T-cell (primary cell): ENCODE measurements around the gene NPAS3. TPM values are rescaled to one million over a fixed set of nuclear protein-coding genes. Genes with fewer than 3 reads are reported as not detected.

Experiments
- ATAC-seq, 4 experiments: fragments of 200-7000 bp in 3 of 4; fragments of 150-1000 bp in 1 of 4; cut with Tn5 transposase; replicated peaks in 1 of 4; 1 replicate in 3 of 4; 2 replicates in 1 of 4; pipeline ENCODE4 v1.10.0; 2021; ENCODE audit warnings: moderate library complexity in 3 of 4, mild to moderate bottlenecking in 2 of 4, moderate number of reproducible peaks in 1 of 4
- CTCF ChIA-PET, 2 donors: fragments of 300-600 bp; sonication (Branson Sonifier 250); formaldehyde crosslinking; loops; one replicate each; lab custom pipeline; 2022; ENCODE audit warnings: antibody characterized with exemption in 2 of 2; lab: Charles Lee
- POLR2A ChIA-PET, 2 donors: fragments of 300-600 bp; sonication (Branson Sonifier 250); formaldehyde crosslinking; loops; one replicate each; lab custom pipeline; 2022; ENCODE audit warnings: antibody characterized with exemption in 2 of 2; lab: Charles Lee
- DNase-seq, 35 experiments: peaks; one replicate each; pipeline versions ENCODE4 v3.0.0 to v3.0.0-alpha.2; 2013 to 2023
- H3K27ac ChIP-seq: one replicate; pipeline ENCODE4 v1.5.1; 2013; ENCODE audit warnings: low read length
- H3K27me3 ChIP-seq, 2 experiments: replicated peaks in 1 of 2; 1 replicate in 1 of 2; 2 replicates in 1 of 2; pipeline versions ENCODE4 v1.6.1 to v1.7.0; 2013; ENCODE audit warnings: low read length in 1 of 2, mixed read lengths in 1 of 2; ENCODE audit not compliant: control insufficient read depth in 2 of 2, insufficient read depth in 2 of 2; ENCODE audit errors: extremely low read depth in 1 of 2
- H3K36me3 ChIP-seq, 2 donors: 1 replicate in 1 of 2; 2 replicates in 1 of 2; pipeline versions ENCODE4 v1.6.1 to v1.7.0; 2013; ENCODE audit warnings: low read length in 1 of 2; ENCODE audit not compliant: control insufficient read depth in 2 of 2, insufficient read depth in 1 of 2; ENCODE audit errors: extremely low read depth in 1 of 2
- H3K4me1 ChIP-seq, 2 experiments: 1 replicate in 1 of 2; 2 replicates in 1 of 2; pipeline versions ENCODE4 v1.6.1 to v1.7.0; 2013; ENCODE audit warnings: low read length in 2 of 2, mixed read lengths in 1 of 2; ENCODE audit not compliant: insufficient read depth in 2 of 2, control insufficient read depth in 1 of 2; ENCODE audit errors: extremely low read depth in 1 of 2
- H3K4me3 ChIP-seq, 2 donors: 1 replicate in 1 of 2; 2 replicates in 1 of 2; pipeline versions ENCODE4 v1.5.1 to v1.7.0; 2013; ENCODE audit warnings: mild to moderate bottlenecking in 2 of 2, low read length in 1 of 2, moderate library complexity in 1 of 2; ENCODE audit not compliant: control insufficient read depth in 1 of 2; ENCODE audit errors: extremely low read depth in 1 of 2
- H3K9me3 ChIP-seq: 2 replicates; pipeline ENCODE4 v1.7.0; 2013
- H3K27ac Mint-ChIP-seq, 2 donors: one replicate each; pipeline ENCODE4 v1.8.0; 2020 to 2021; ENCODE audit warnings: mild to moderate bottlenecking in 2 of 2, mixed read lengths in 2 of 2
- H3K27me3 Mint-ChIP-seq, 2 donors: one replicate each; pipeline ENCODE4 v1.8.0; 2021 to 2022; ENCODE audit warnings: mixed read lengths in 2 of 2
- H3K36me3 Mint-ChIP-seq: one replicate; pipeline ENCODE4 v1.8.0; 2021; ENCODE audit warnings: mixed read lengths
- H3K4me1 Mint-ChIP-seq, 3 donors: one replicate each; pipeline ENCODE4 v1.8.0; 2020 to 2022; ENCODE audit warnings: mixed read lengths in 3 of 3, mild to moderate bottlenecking in 1 of 3
- H3K4me3 Mint-ChIP-seq, 3 donors: one replicate each; pipeline ENCODE4 v1.8.0; 2020 to 2022; ENCODE audit warnings: mild to moderate bottlenecking in 3 of 3, mixed read lengths in 3 of 3, moderate library complexity in 3 of 3
- H3K9me3 Mint-ChIP-seq, 3 donors: one replicate each; pipeline ENCODE4 v1.8.0; 2020 to 2022; ENCODE audit warnings: mixed read lengths in 3 of 3
- WGBS: methylation state at CpG from one replicate; pipeline ENCODE4 v1.1.5; 2013; ENCODE audit warnings: missing lambda C conversion rate; ENCODE audit not compliant: insufficient coverage; 5-methylcytosine and 5-hydroxymethylcytosine counted together
- total RNA-seq, 35 experiments: library from RNA in 6 of 35; stranded (reverse) in 6 of 35; fragments of 120-200 nt in 1 of 35; gene quantifications; one replicate each; pipeline versions ENCODE4 v1.2.1 to v1.2.4 and lab custom pipeline; 2013 to 2026

Gene NPAS3
- total RNA-seq, 5 donors from 2014 or later (not counting 1 experiment from before 2014, with no cell fraction given), result 0.10 TPM; not detected in 4

GRCh38 chr14:33120966-33121365 lies 182.3 kb downstream of the NPAS3 start:
- Histone ChIP-seq H3K4me1 (no peaks in the 10 kb centered on the region), H3K27me3 (no peaks in the 10 kb centered on the region), H3K27ac (no peak overlapping the region), H3K4me3 (no peak overlapping the region), H3K9me3 (no peaks in the 10 kb centered on the region), H3K36me3 (no peaks in the 10 kb centered on the region)
- no peaks in the 10 kb centered on the region for H3K4me1 Mint-ChIP-seq
- ATAC-seq, result no peak
- CTCF ChIA-PET, result no interaction called here
- WGBS, result 96% methylated on average over 4 of the region's 4 CpGs
- H3K36me3 Mint-ChIP-seq, result no peaks in the 10 kb centered on the region
- POLR2A ChIA-PET, result no interaction called here
- no peak overlapping the region for H3K27ac Mint-ChIP-seq
- H3K4me3 Mint-ChIP-seq, result no peak overlapping the region
- H3K9me3 Mint-ChIP-seq, result peaks cover 0 to 14% (median 4%) of the 10 kb centered on the region in 3 donors
- no peak for DNase-seq
- no peaks in the 10 kb centered on the region for H3K27me3 Mint-ChIP-seq

GRCh38 chr14:33123281-33123680 lies 184.6 kb downstream of the NPAS3 start:
- Mint-ChIP-seq H3K4me3 (no peak overlapping the region), H3K4me1 (no peaks in the 10 kb centered on the region), H3K9me3 (peaks cover 0 to 9% (median 4%) of the 10 kb centered on the region in 3 donors), H3K27me3 (no peaks in the 10 kb centered on the region), H3K36me3 (no peaks in the 10 kb centered on the region), H3K27ac (no peak overlapping the region)
- ATAC-seq (no peak), DNase-seq (no peak)
- CTCF ChIA-PET, result no interaction called here
- H3K4me3 ChIP-seq, result no peak overlapping the region
- H3K27me3 ChIP-seq, result no peaks in the 10 kb centered on the region
- no peaks in the 10 kb centered on the region for H3K9me3 ChIP-seq
- no peaks in the 10 kb centered on the region for H3K4me1 ChIP-seq
- 60% methylated on average over 1 of the region's 2 CpGs for WGBS
- POLR2A ChIA-PET, result interaction anchor here in 1 of 2 donors (0.6 kb wide), 1 partner anchor 17 kb away, joined by 6 read pairs; no protein-coding TSS in a partner anchor
- H3K27ac ChIP-seq, result no peak overlapping the region
- no peaks in the 10 kb centered on the region for H3K36me3 ChIP-seq

- Mint-ChIP-seq H3K27ac (no peak overlapping the region), H3K4me3 (no peak overlapping the region), H3K36me3 (no peaks in the 10 kb centered on the region), H3K9me3 (peaks cover 0 to 5% (median 3%) of the 10 kb centered on the region in 3 donors), H3K4me1 (no peaks in the 10 kb centered on the region), H3K27me3 (no peaks in the 10 kb centered on the region)
- Histone ChIP-seq H3K27ac (no peak overlapping the region), H3K36me3 (no peaks in the 10 kb centered on the region), H3K4me3 (no peak overlapping the region), H3K9me3 (no peaks in the 10 kb centered on the region), H3K4me1 (no peaks in the 10 kb centered on the region), H3K27me3 (no peaks in the 10 kb centered on the region)
- POLR2A ChIA-PET, result no interaction called here
- no peak for DNase-seq
- CTCF ChIA-PET, result no interaction called here
- 75% methylated on average over 1 of the region's 1 CpG for WGBS
- ATAC-seq, result no peak
These were observed 187.8 kb downstream of the NPAS3 start for GRCh38 chr14:33126433-33126832.

- no peak for ATAC-seq
- H3K36me3 Mint-ChIP-seq, result no peaks in the 10 kb centered on the region
- peaks cover 0 to 14% (median 0%) of the 10 kb centered on the region in 3 donors for H3K9me3 Mint-ChIP-seq
- H3K4me1 ChIP-seq, result no peaks in the 10 kb centered on the region
- CTCF ChIA-PET, result no interaction called here
- H3K27me3 ChIP-seq, result no peaks in the 10 kb centered on the region
- H3K4me3 ChIP-seq, result no peak overlapping the region
- POLR2A ChIA-PET, result no interaction called here
- no peaks in the 10 kb centered on the region for H3K9me3 ChIP-seq
- H3K27ac Mint-ChIP-seq, result no peak overlapping the region
- WGBS, result no CpG with 5 or more reads among the region's 1 CpG
- no peak for DNase-seq
- no peaks in the 10 kb centered on the region for H3K36me3 ChIP-seq
- no peak overlapping the region for H3K27ac ChIP-seq
- no peak overlapping the region for H3K4me3 Mint-ChIP-seq
- H3K27me3 Mint-ChIP-seq, result no peaks in the 10 kb centered on the region
- H3K4me1 Mint-ChIP-seq, result no peaks in the 10 kb centered on the region
These were observed 188.9 kb downstream of the NPAS3 start for GRCh38 chr14:33127531-33127930.

GRCh38 chr14:33131801-33132200 lies 193.1 kb downstream of the NPAS3 start:
- Histone ChIP-seq H3K27me3 (no peaks in the 10 kb centered on the region), H3K9me3 (no peaks in the 10 kb centered on the region), H3K36me3 (no peaks in the 10 kb centered on the region), H3K4me3 (no peak overlapping the region), H3K4me1 (no peaks in the 10 kb centered on the region), H3K27ac (no peak overlapping the region)
- H3K9me3 Mint-ChIP-seq, result peaks cover 0 to 14% (median 3%) of the 10 kb centered on the region in 3 donors
- no peak overlapping the region for H3K27ac Mint-ChIP-seq
- no peaks in the 10 kb centered on the region for H3K36me3 Mint-ChIP-seq
- DNase-seq, result no peak
- H3K4me1 Mint-ChIP-seq, result no peaks in the 10 kb centered on the region
- H3K27me3 Mint-ChIP-seq, result no peaks in the 10 kb centered on the region
- ChIA-PET POLR2A (no interaction called here), CTCF (no interaction called here)
- no peak overlapping the region for H3K4me3 Mint-ChIP-seq
- ATAC-seq, result no peak
- WGBS, result 100% methylated on average over 2 of the region's 2 CpGs

GRCh38 chr14:33134162-33134561 lies 195.5 kb downstream of the NPAS3 start:
- ChIA-PET POLR2A (no interaction called here), CTCF (interaction anchor here in 1 of 2 donors (0.6 kb wide), 1 partner anchor 80 kb away, joined by 3 read pairs; no protein-coding TSS in a partner anchor)
- no peaks in the 10 kb centered on the region for H3K27me3 Mint-ChIP-seq
- H3K9me3 Mint-ChIP-seq, result peaks cover 3 to 14% (median 7%) of the 10 kb centered on the region in 3 donors
- DNase-seq (no peak), ATAC-seq (no peak)
- H3K4me3 Mint-ChIP-seq, result no peak overlapping the region
- H3K27ac Mint-ChIP-seq, result no peak overlapping the region
- H3K27ac ChIP-seq, result no peak overlapping the region
- H3K36me3 ChIP-seq, result no peaks in the 10 kb centered on the region
- H3K36me3 Mint-ChIP-seq, result no peaks in the 10 kb centered on the region
- no peaks in the 10 kb centered on the region for H3K4me1 Mint-ChIP-seq
- H3K27me3 ChIP-seq, result no peaks in the 10 kb centered on the region
- no peaks in the 10 kb centered on the region for H3K9me3 ChIP-seq
- no CpG with 5 or more reads among the region's 4 CpGs for WGBS
- H3K4me1 ChIP-seq, result no peaks in the 10 kb centered on the region
- no peak overlapping the region for H3K4me3 ChIP-seq

GRCh38 chr14:33134975-33135374 lies 196.3 kb downstream of the NPAS3 start:
- ChIA-PET CTCF (no interaction called here), POLR2A (no interaction called here)
- ATAC-seq (no peak), DNase-seq (no peak)
- Mint-ChIP-seq H3K27ac (no peak overlapping the region), H3K36me3 (no peaks in the 10 kb centered on the region), H3K4me3 (no peak overlapping the region), H3K9me3 (peaks cover 3 to 11% (median 7%) of the 10 kb centered on the region in 3 donors), H3K27me3 (no peaks in the 10 kb centered on the region), H3K4me1 (no peaks in the 10 kb centered on the region)
- Histone ChIP-seq H3K4me3 (no peak overlapping the region), H3K36me3 (no peaks in the 10 kb centered on the region), H3K27ac (no peak overlapping the region), H3K4me1 (no peaks in the 10 kb centered on the region), H3K9me3 (no peaks in the 10 kb centered on the region), H3K27me3 (no peaks in the 10 kb centered on the region)
- WGBS, result 100% methylated on average over 1 of the region's 3 CpGs
